Measurements from ENCODE around the gene EIF3K. TPM values are rescaled to one million over a fixed set of nuclear protein-coding genes. Genes with fewer than 3 reads are reported as not detected.
A peak's percentile ranks its signal among the peaks of the same experiment; 100 is the strongest.

The EIF3K gene
- total and polyA plus RNA-seq, 2 of the 13 experiments (the other 11 are each of a cell fraction or from before 2014, with no cell fraction given), result 179 to 258 TPM

DNA sequence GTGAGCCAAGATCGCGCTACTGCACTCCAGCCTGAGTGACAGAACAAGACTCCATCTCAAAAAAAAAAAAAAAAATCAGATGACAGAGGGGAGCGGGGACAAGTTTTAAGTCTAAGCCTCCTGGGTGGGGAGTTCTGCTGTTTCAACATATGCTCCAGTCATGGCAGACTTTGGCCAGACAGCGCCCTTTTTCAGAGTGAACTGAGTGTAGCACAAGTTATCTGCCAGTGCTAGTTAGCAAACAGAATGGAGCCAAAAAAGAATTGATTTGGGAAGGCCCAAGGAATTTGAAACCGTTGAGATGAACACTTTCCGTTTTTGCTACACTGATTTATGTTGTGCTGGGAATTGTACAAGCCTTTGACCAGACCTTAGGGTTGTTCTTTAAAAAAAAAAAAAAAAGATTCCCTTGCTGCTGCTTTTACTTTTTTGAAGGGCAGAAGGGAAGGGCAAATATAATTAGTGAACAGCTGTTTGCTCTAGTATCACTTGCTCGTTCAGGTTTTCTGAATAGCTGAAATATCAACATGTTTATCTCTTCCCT lies 34.1 kb downstream of the EIF3K start (continued):
- no peak for TF ChIP-seq ZIK1 (CRISPR knock-in tag; IDR thresholded peaks at IDR 0.05; ENCODE audit: borderline replicate concordance, low read depth)
- no peak for TF ChIP-seq RAD21 (CRISPR knock-in tag; IDR thresholded peaks at IDR 0.05)
- TF ChIP-seq TFAP4 (IDR thresholded peaks at IDR 0.05; ENCODE audit: borderline replicate concordance, low read depth), result peak; percentile 82
- peak; percentile 48; the same call in 1 of the 2 replicates for TF ChIP-seq ISL2 (CRISPR knock-in tag; IDR thresholded peaks at IDR 0.05)
- TF ChIP-seq ZNF772 (CRISPR knock-in tag; IDR thresholded peaks at IDR 0.05), result peak; percentile 34; the same call in 1 of the 2 replicates
- no peak; the same call in 1 of the 2 replicates for TF ChIP-seq FOXJ3 (CRISPR knock-in tag; IDR thresholded peaks at IDR 0.05; ENCODE audit: borderline replicate concordance)
- TF ChIP-seq CSRNP2 (CRISPR knock-in tag; conservative IDR thresholded peaks at IDR 0.05; ENCODE audit: low read depth), result no peak
- no peak for TF ChIP-seq JARID2 (CRISPR knock-in tag; IDR thresholded peaks at IDR 0.05; ENCODE audit: insufficient replicate concordance)
- TF ChIP-seq, protein P1, sequence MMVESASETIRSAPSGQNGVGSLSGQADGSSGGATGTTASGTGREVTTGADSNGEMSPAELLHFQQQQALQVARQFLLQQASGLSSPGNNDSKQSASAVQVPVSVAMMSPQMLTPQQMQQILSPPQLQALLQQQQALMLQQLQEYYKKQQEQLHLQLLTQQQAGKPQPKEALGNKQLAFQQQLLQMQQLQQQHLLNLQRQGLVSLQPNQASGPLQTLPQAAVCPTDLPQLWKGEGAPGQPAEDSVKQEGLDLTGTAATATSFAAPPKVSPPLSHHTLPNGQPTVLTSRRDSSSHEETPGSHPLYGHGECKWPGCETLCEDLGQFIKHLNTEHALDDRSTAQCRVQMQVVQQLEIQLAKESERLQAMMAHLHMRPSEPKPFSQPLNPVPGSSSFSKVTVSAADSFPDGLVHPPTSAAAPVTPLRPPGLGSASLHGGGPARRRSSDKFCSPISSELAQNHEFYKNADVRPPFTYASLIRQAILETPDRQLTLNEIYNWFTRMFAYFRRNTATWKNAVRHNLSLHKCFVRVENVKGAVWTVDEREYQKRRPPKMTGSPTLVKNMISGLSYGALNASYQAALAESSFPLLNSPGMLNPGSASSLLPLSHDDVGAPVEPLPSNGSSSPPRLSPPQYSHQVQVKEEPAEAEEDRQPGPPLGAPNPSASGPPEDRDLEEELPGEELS (CRISPR knock-in tag; IDR thresholded peaks at IDR 0.05), result 0 out of 2 replicates have a peak, but pooled peaks have one; percentile 50
- TF ChIP-seq ZBTB26 (CRISPR knock-in tag; IDR thresholded peaks at IDR 0.05; ENCODE audit: borderline replicate concordance), result 0 out of 2 replicates have a peak, but pooled peaks have one; percentile 26
- no peak for TF ChIP-seq TEF (CRISPR knock-in tag; IDR thresholded peaks at IDR 0.05)
- peak; percentile 36 for TF ChIP-seq RBM22 (optimal IDR thresholded peaks at IDR 0.05; ENCODE audit: low read length)
- no peak for TF ChIP-seq ZNF629 (CRISPR knock-in tag; conservative IDR thresholded peaks at IDR 0.05)
- peak; percentile 37; the same call in 1 of the 2 replicates for TF ChIP-seq SOX5 (CRISPR knock-in tag; IDR thresholded peaks at IDR 0.05; ENCODE audit: borderline replicate concordance)
- TF ChIP-seq KAT8 (CRISPR knock-in tag; IDR thresholded peaks at IDR 0.05), result 0 out of 2 replicates have a peak, but pooled peaks have one; percentile 19

Measured in HepG2 (cell line).